Measurements from ENCODE around the gene ARSG.

The ARSG gene

GRCh38 chr17:68432086-68432864, 141.0 kb downstream of the ARSG start:
- FAIRE-seq = no peak

GRCh38 chr17:68433211-68433610, 141.9 kb downstream of the ARSG start:
- no peak for FAIRE-seq

- FAIRE-seq = no peak
Observed at GRCh38 chr17:68433911-68434508, 142.7 kb downstream of the ARSG start.

DNA sequence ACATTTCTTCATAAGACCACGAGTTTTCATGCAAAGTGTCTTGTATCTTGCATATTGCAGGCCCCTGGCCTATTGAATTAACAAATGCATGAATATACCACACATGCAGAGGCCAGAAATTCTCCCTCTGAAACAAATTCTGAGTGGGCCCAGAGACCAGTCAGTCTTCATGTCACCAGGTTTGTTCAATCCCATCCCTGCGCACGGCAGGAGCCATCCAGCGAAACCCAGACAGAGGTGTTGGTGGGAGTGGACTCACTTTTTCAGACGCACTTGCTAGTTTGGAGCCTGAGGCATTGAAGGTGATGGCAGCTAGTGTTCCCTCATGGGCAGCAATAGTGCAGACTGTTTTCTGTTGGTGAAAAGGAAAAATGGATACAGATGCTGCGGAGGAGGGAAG, 144.1 kb downstream of the ARSG start:
- no peak for FAIRE-seq

- no peak for FAIRE-seq
Observed at GRCh38 chr17:68435876-68436842, 144.9 kb downstream of the ARSG start.

GRCh38 chr17:68437979-68438822, 146.9 kb downstream of the ARSG start:
- no peak for FAIRE-seq

GRCh38 chr17:68439656-68440290, 148.5 kb downstream of the ARSG start:
- FAIRE-seq = no peak

- FAIRE-seq = no peak
Observed at GRCh38 chr17:68440526-68440925, 149.2 kb downstream of the ARSG start.

GRCh38 chr17:68441070-68441770, 149.9 kb downstream of the ARSG start:
- FAIRE-seq = no peak

DNA sequence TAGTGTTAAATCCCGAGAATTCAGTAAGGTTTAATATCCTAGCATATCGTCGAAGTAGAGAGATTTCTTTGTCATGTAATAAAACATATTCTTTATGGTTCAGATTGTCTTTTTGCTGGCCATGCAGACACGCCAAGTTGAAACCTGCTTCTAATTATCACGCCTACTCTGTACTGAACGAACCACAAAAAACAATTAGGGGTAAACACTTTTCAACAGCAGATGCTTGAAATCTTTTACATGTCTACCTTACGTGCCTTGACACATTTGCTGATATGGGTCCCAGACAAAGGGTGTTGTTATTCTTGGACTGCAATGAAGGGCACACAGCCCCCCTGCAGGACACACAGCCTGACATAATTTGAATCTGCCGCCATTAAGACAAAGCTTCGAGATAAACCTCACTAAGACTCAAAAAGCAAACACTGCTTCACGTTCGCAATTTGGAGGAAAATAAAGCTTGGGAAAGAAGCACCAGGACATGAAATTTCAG, 152.7 kb downstream of the ARSG start:
- FAIRE-seq = no peak

DNA sequence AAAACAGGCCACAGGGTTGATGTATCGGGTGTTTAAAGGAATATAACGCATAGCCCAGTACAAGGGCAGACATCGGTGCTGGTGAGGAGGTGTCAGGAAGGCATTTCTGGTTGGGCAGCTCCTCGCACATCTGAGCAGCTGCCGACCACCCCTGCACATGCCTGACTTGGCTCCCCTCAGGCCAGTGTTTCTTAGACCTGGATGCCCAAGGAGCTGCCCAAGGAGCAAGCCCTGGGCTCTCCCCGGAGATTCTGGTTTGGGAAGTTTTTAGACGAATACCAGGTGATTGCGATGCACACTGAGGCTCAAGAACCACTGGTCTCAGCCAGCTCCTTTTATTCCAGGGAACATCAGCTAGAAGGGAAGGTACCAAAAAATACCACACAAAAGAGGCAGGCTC, 154.4 kb downstream of the ARSG start:
- FAIRE-seq = no peak

DNA sequence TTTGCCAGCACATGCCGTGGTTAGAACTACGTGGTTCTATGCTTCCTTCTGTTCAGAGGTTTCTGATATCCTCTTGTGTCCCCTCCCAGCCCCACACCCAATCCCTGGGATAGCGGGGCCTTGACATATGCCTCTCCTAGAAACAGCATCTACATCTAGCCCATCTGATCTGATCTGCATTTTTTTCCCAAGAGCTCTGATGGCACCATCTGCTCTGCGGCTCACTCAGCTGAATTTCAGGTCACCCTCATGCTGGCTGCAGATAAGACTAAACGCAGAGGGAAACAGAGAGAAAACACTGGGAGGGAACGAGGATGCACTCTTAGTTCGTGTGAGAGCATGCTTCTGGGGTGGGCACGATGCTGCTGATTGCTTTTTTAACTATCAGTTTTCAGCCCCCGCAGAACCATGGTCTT, 155.3 kb downstream of the ARSG start:
- no peak for FAIRE-seq

GRCh38 chr17:68449021-68449739, 157.9 kb downstream of the ARSG start:
- FAIRE-seq = no peak

DNA sequence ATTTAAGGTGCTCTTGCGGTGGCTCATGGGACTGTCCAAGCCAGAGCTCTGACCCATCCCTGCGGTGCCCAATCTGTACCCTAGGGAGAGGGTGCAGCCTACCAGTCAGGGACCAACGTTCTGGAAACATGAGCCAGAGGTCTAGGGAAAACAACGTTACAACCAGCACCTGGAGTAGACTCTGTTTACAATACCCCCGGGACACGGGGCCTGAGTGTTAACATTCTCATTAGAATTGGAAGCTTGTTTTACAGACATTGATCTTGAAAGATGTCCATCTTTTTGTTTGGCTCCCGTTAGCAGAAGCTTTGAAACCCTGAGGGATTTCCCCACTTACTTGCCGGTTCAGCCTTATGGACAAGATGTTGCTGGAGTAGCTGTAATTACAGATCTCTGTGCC, 159.1 kb downstream of the ARSG start:
- no peak for FAIRE-seq

GRCh38 chr17:68450801-68451200, 159.5 kb downstream of the ARSG start:
- FAIRE-seq = no peak

- peak; percentile 62 for FAIRE-seq
Observed at GRCh38 chr17:68451670-68452354, 160.5 kb downstream of the ARSG start.

DNA sequence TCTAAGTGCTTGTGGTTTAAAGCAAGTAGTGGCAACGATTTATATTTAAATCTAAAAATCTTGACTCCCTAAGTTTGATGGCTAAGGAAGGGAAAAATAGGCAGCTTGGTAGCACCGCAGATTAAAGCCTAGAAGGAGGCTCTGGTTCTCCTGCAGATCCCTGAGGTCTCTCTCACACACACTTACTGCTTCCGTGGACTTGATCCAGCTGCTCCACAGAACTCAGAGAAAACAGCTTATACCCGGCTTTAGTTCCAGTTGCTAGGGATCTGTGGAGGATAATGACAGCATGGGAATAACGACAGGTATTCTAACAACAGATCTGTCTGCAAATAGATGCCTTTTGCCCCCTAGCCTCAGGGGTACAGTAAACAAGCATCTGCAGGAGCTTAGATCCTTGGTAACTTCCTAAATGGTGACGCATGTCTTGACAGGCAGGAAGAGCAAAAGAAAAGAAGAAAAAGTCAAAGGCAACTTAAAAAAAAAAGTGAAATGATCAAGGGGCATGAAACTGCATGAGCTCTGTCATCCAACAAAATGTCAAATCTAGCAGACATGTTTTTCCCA, 161.5 kb downstream of the ARSG start:
- FAIRE-seq = no peak

DNA sequence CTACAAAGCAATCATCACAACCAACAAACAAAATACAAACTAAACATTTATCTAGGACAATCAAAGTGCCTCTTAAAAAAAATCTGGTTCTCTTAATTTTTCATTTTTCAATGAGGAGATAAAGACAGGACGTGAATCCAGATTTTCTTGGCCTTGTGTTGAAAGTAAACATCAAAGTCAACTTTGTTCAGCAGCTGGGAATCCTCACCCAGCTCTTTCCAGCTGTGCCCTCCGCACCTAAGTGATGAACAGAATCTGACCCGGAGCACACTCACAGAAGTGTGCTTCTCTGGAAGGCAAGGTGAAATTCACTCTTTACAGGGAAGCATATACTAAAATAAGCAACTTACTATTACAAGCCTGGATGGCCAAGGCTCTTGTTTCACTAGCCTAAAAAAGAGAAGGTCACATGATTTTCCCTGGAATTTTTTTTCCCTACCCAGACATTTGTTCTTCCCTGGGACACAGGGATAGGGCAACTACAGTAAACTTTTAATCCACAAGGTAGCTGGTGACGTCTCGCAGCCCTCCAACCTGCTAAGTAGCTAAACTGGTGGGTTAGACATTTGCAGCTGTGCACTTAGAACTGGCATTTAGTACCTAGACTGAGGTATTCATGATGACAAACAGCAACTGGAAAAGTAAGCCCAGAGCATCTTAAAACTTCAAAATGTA, 162.8 kb downstream of the ARSG start:
- FAIRE-seq = no peak

DNA sequence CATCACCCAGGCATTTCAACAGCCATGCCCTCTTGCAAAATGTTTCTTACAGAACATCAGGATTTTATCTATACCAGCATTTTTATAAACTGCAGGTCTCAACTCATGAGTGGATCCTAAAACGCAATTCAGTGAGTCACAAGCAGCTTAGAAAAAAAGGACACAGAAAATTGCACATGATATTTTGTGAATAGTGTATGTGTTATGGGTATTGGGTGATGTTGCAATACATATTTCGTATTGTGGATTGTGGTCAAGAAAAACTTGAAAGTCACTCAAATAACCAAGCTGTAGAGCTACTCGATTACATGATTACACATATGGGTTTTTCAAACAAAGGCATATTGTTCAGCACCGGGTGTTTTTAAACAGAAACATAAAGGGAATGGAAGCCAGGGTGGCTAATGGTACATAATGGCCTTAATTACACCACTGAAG, 164.6 kb downstream of the ARSG start:
- FAIRE-seq = no peak

Measured in colon (tissue), 2 donors.